ENCODE measurements around the gene ANXA1. TPM values are rescaled to one million over a fixed set of nuclear protein-coding genes. Genes with fewer than 3 reads are reported as not detected.

Gene ANXA1
- total RNA-seq, 2 donors from 2014 or later: 0.82 to 8.9 TPM

- DNase-seq: no peak
- no peak overlapping the region for H3K4me3 Mint-ChIP-seq
- no peak overlapping the region for H3K27ac Mint-ChIP-seq
- no peak for TF ChIP-seq CTCF (conservative IDR thresholded peaks at IDR 0.05)
- no peaks in the 10 kb centered on the region for H3K36me3 Mint-ChIP-seq (ENCODE audit: low read depth)
- Histone ChIP-seq H3K9me3 (ENCODE audit: control insufficient read depth, low read length) (no peaks in the 10 kb centered on the region), H3K9ac (ENCODE audit: extremely low read depth, low read length, poor library complexity, severe bottlenecking) (no peak overlapping the region), H3K4me1 (ENCODE audit: control insufficient read depth, insufficient read depth, low read length) (no peaks in the 10 kb centered on the region), H3K36me3 (ENCODE audit: control insufficient read depth, insufficient read depth, low read length) (no peaks in the 10 kb centered on the region), H3K27ac (ENCODE audit: low read depth, low read length) (no peak overlapping the region), H3K27me3 (ENCODE audit: control insufficient read depth, insufficient read depth, low read length, poor library complexity, severe bottlenecking) (no peaks in the 10 kb centered on the region), H3K4me3 (ENCODE audit: low read length) (no peak overlapping the region)
- H3K4me1 Mint-ChIP-seq: peaks cover 8% of the 10 kb centered on the region
- H3K9me3 Mint-ChIP-seq: no peaks in the 10 kb centered on the region
- no peaks in the 10 kb centered on the region for H3K27me3 Mint-ChIP-seq (ENCODE audit: insufficient read depth)
Observed at GRCh38 chr9:73156865-73157187, 5.2 kb downstream of the ANXA1 start.

GRCh38 chr9:73157811-73158210 lies 6.1 kb downstream of the ANXA1 start:
- 86 to 100% methylated on average over 1 to 2 of the region's 2 CpGs for WGBS, 2 experiments (ENCODE audit: insufficient coverage in 1 of 2, insufficient read length in 1 of 2)
- no peak overlapping the region for H3K4me3 ChIP-seq (ENCODE audit: low read length)
- no peak overlapping the region for H3K9ac ChIP-seq (ENCODE audit: extremely low read depth, low read length, poor library complexity, severe bottlenecking)
- TF ChIP-seq CTCF (conservative IDR thresholded peaks at IDR 0.05): no peak
- no peaks in the 10 kb centered on the region for H3K4me1 ChIP-seq (ENCODE audit: control insufficient read depth, insufficient read depth, low read length)
- H3K27ac Mint-ChIP-seq: no peak overlapping the region
- H3K36me3 Mint-ChIP-seq (ENCODE audit: low read depth): no peaks in the 10 kb centered on the region
- H3K9me3 Mint-ChIP-seq: no peaks in the 10 kb centered on the region
- H3K27me3 Mint-ChIP-seq (ENCODE audit: insufficient read depth): no peaks in the 10 kb centered on the region
- no peak for DNase-seq
- no peaks in the 10 kb centered on the region for H3K9me3 ChIP-seq (ENCODE audit: control insufficient read depth, low read length)
- no peak overlapping the region for H3K4me3 Mint-ChIP-seq
- H3K4me1 Mint-ChIP-seq: peaks cover 4% of the 10 kb centered on the region
- H3K27me3 ChIP-seq (ENCODE audit: control insufficient read depth, insufficient read depth, low read length, poor library complexity, severe bottlenecking): no peaks in the 10 kb centered on the region
- no peaks in the 10 kb centered on the region for H3K36me3 ChIP-seq (ENCODE audit: control insufficient read depth, insufficient read depth, low read length)
- H3K27ac ChIP-seq (ENCODE audit: low read depth, low read length): no peak overlapping the region

GRCh38 chr9:73158723-73159122 lies 7.1 kb downstream of the ANXA1 start:
- Histone ChIP-seq H3K9ac (ENCODE audit: extremely low read depth, low read length, poor library complexity, severe bottlenecking) (no peak overlapping the region), H3K4me3 (ENCODE audit: low read length) (no peak overlapping the region), H3K27ac (ENCODE audit: low read depth, low read length) (no peak overlapping the region), H3K27me3 (ENCODE audit: control insufficient read depth, insufficient read depth, low read length, poor library complexity, severe bottlenecking) (no peaks in the 10 kb centered on the region), H3K4me1 (ENCODE audit: control insufficient read depth, insufficient read depth, low read length) (no peaks in the 10 kb centered on the region), H3K9me3 (ENCODE audit: control insufficient read depth, low read length) (no peaks in the 10 kb centered on the region), H3K36me3 (ENCODE audit: control insufficient read depth, insufficient read depth, low read length) (no peaks in the 10 kb centered on the region)
- no peak for TF ChIP-seq CTCF (conservative IDR thresholded peaks at IDR 0.05)
- Mint-ChIP-seq H3K9me3 (no peaks in the 10 kb centered on the region), H3K4me1 (peaks cover 5% of the 10 kb centered on the region), H3K36me3 (ENCODE audit: low read depth) (no peaks in the 10 kb centered on the region), H3K27me3 (ENCODE audit: insufficient read depth) (no peaks in the 10 kb centered on the region), H3K27ac (no peak overlapping the region), H3K4me3 (no peak overlapping the region)
- no peak for DNase-seq
- WGBS, 2 experiments (ENCODE audit: insufficient coverage in 1 of 2, insufficient read length in 1 of 2): 93% methylated on average over 6 of the region's 6 CpGs

Data from endodermal cell (in vitro differentiated cells).